C4-2B (cell line): ENCODE data around the gene CHMP1A.

Source experiments
- CTCF ChIP-seq: fragments of 450-650 bp; conservative IDR thresholded peaks from 2 replicates; pipeline ENCODE4 v1.5.1; 2017; ENCODE audit warnings: mild to moderate bottlenecking
- ZFX ChIP-seq: fragments of 450-650 bp; IDR thresholded peaks from 2 replicates; pipeline ENCODE4 v1.6.1; 2017

DNA sequence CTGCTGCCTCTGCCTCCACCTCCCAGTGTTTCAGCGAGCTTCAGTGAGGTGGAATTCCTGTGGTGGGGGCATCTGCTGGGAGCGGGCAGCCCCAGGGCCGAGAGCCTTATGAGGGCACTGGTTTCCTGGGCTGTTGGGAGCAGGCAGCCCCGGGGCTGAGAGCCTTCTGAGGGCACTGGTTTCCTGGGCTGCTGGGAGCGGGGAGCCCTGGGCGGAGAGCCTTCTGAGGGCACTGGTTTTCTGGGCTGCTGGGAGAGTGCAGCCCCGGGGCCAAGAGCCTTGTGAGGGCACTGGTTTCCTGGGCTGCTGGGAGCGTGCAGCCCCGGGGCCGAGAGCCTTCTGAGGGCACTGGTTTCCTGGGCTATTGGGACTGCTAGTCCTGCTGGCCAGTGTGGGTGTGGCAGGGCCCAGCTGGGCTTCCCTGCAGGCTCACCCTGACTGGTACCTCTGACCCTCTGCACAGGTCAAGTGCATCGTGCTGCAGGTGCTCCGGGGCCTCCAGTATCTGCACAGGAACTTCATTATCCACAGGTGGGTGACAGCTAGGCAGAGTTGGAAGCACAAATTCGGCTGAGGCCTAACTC, 34.6 kb upstream of the CHMP1A start:
- TF ChIP-seq CTCF (no peak), ZFX (no peak)
